Limb (tissue), 2 donors: Measurements from ENCODE around the gene XPA.
"Not testable (repeated sequence)": the region's sequence is repeated elsewhere in the genome, so short reads cannot be mapped to it uniquely, and the experiment has no call there.

Experiments
- DNase-seq, 2 donors: peaks; one replicate each; pipeline ENCODE4 v3.0.0-alpha.2; 2016; ENCODE audit errors: extremely low spot score in 2 of 2

XPA gene

GRCh38 chr9:97696803-97697601, at the start of gene XPA:
Gene XPA (minus strand): TSS chr9:97697340. CDS start chr9:97697292, 48 bp downstream.
- peak; percentile 96 to 97 for DNase-seq

GRCh38 chr9:97744710-97745708, 47.9 kb upstream of the XPA start:
- no peak for DNase-seq

GRCh38 chr9:97744025-97744424, 46.9 kb upstream of the XPA start:
- DNase-seq: not testable (repeated sequence)

- DNase-seq: no peak
These were observed 45.4 kb upstream of the XPA start for GRCh38 chr9:97742545-97742944.

GRCh38 chr9:97741947-97742346, 44.8 kb upstream of the XPA start:
- no peak for DNase-seq

GRCh38 chr9:97740848-97741821, 44.0 kb upstream of the XPA start:
- DNase-seq: peak in 1 of 2 donors; percentile 67

GRCh38 chr9:97737429-97737828, 40.3 kb upstream of the XPA start:
- DNase-seq: no peak

- no peak for DNase-seq
These were observed 38.0 kb upstream of the XPA start for GRCh38 chr9:97735070-97735600.

- no peak for DNase-seq
These were observed 29.6 kb upstream of the XPA start for GRCh38 chr9:97726716-97727115.

GRCh38 chr9:97723819-97724218, 26.7 kb upstream of the XPA start:
- no peak for DNase-seq

- DNase-seq: no peak
These were observed 25.2 kb upstream of the XPA start for GRCh38 chr9:97722331-97722730.

- DNase-seq: no peak
These were observed 24.3 kb upstream of the XPA start for GRCh38 chr9:97721396-97721795.

- no peak for DNase-seq
These were observed 20.7 kb upstream of the XPA start for GRCh38 chr9:97717866-97718265.

GRCh38 chr9:97714435-97714834, 17.3 kb upstream of the XPA start:
- DNase-seq: no peak

- DNase-seq: no peak
These were observed 14.1 kb upstream of the XPA start for GRCh38 chr9:97711223-97711626.

GRCh38 chr9:97710356-97711222, 13.4 kb upstream of the XPA start:
- DNase-seq: peak; percentile 50 to 64

GRCh38 chr9:97706246-97706645, 9.1 kb upstream of the XPA start:
- no peak for DNase-seq

GRCh38 chr9:97705354-97705950, 8.3 kb upstream of the XPA start:
- no peak for DNase-seq

GRCh38 chr9:97704851-97705250, 7.7 kb upstream of the XPA start:
- no peak for DNase-seq

- no peak for DNase-seq
These were observed 7.2 kb upstream of the XPA start for GRCh38 chr9:97704345-97704677.
